SIG-M5 treated with dmso at 0.1 percent for 504 hours (cell line): ENCODE measurements around the gene GNAZ.
"Not testable (repeated sequence)": the region's sequence is repeated elsewhere in the genome, so short reads cannot be mapped to it uniquely, and the experiment has no call there.

Experiments
- DNase-seq: peaks from one replicate; lab custom pipeline; 2025; ENCODE audit not compliant: unreplicated experiment; lab: John Stamatoyannopoulos, UW

GNAZ gene

GRCh38 chr22:23130697-23131096, 60.4 kb downstream of the GNAZ start:
- no peak for DNase-seq

- no peak for DNase-seq
Observed at GRCh38 chr22:23131931-23132330, 61.6 kb downstream of the GNAZ start.

GRCh38 chr22:23132376-23133091, 62.2 kb downstream of the GNAZ start:
- no peak for DNase-seq

- no peak for DNase-seq
Observed at GRCh38 chr22:23133922-23134321, 63.6 kb downstream of the GNAZ start.

GRCh38 chr22:23136991-23137390, 66.7 kb downstream of the GNAZ start:
- not testable (repeated sequence) for DNase-seq

GRCh38 chr22:23137468-23137867, 67.1 kb downstream of the GNAZ start:
- DNase-seq = no peak

GRCh38 chr22:23137905-23138561, 67.7 kb downstream of the GNAZ start:
- peak; percentile 56 for DNase-seq

GRCh38 chr22:23138584-23139435, 68.5 kb downstream of the GNAZ start:
- no peak for DNase-seq

GRCh38 chr22:23140385-23140784, 70.1 kb downstream of the GNAZ start:
- DNase-seq = no peak

- DNase-seq = no peak
Observed at GRCh38 chr22:23142546-23143105, 72.3 kb downstream of the GNAZ start.

GRCh38 chr22:23143119-23143518, 72.8 kb downstream of the GNAZ start:
- no peak for DNase-seq

- DNase-seq = no peak
Observed at GRCh38 chr22:23144432-23144831, 74.1 kb downstream of the GNAZ start.

GRCh38 chr22:23144932-23145877, 74.9 kb downstream of the GNAZ start, which contains the start of gene RAB36:
Gene RAB36, plus strand, starts transcription at chr22:23145477. Its CDS starts 1,140 bp downstream, at chr22:23146617.
- peak; percentile 81 for DNase-seq

- no peak for DNase-seq
Observed at GRCh38 chr22:23145878-23146470, 75.7 kb downstream of the GNAZ start.

- no peak for DNase-seq
Observed at GRCh38 chr22:23146478-23147205, 76.3 kb downstream of the GNAZ start.

GRCh38 chr22:23147617-23148387, 77.5 kb downstream of the GNAZ start:
- peak; percentile 38 for DNase-seq

GRCh38 chr22:23149743-23150238, 79.5 kb downstream of the GNAZ start:
- no peak for DNase-seq

- no peak for DNase-seq
Observed at GRCh38 chr22:23150762-23151161, 80.4 kb downstream of the GNAZ start.
